Tibial nerve (tissue), 3 donors: ENCODE data around the gene ACP4.

Experiments
- CTCF ChIP-seq, 5 experiments: fragments of 200-600 bp in 3 of 5; fragments of 450-650 bp in 2 of 5; sonication (generic) in 3 of 5; IDR thresholded peaks; one replicate each; pipeline ENCODE4 v1.5.1; 2016 to 2019; ENCODE audit warnings: antibody characterized with exemption in 5 of 5, mild to moderate bottlenecking in 3 of 5, moderate library complexity in 2 of 5
- POLR2A ChIP-seq, 2 donors: fragments of 450-650 bp; IDR thresholded peaks; one replicate each; pipeline ENCODE4 v1.6.1; 2017; ENCODE audit warnings: antibody characterized with exemption in 2 of 2, mild to moderate bottlenecking in 2 of 2, moderate library complexity in 2 of 2

GRCh38 chr19:50839712-50840655 is 49.8 kb downstream of the ACP4 start:
- TF ChIP-seq CTCF (IDR thresholded peaks at IDR 0.05) (no peak), POLR2A (IDR thresholded peaks at IDR 0.05) (no peak)
